ENCODE results near the gene YEATS2. TPM values are rescaled to one million over a fixed set of nuclear protein-coding genes. Genes with fewer than 3 reads are reported as not detected.
"Not testable (repeated sequence)": the region's sequence is repeated elsewhere in the genome, so short reads cannot be mapped to it uniquely, and the experiment has no call there.

YEATS2 gene
- total RNA-seq, 1 donor from 2014 or later: 23.8 TPM

DNA sequence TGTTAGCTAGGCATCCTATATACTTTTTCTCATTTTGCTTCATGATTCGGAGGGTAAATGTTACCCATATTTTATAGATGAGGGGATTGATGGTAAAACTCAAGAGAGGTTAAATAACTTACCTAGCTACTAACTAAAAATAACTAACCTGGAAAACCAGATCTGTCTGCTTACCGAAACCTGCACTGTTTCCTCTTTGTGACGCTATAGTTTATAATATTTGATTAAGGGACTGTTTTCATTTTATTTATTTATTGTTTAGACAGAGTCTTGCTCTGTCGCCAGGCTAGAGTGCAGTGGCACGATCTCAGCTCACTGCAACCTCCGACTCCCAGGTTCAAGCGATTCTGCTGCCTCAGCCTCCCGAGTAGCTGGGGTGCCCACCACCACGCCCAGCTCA lies 71.9 kb downstream of the YEATS2 start:
- TF ChIP-seq POLR2A (IDR thresholded peaks at IDR 0.05) (no peak), POLR2AphosphoS5 (IDR thresholded peaks at IDR 0.05; ENCODE audit: insufficient read depth in 1 of 2, low read depth in 1 of 2) (no peak)
- TF ChIP-seq, protein P1, sequence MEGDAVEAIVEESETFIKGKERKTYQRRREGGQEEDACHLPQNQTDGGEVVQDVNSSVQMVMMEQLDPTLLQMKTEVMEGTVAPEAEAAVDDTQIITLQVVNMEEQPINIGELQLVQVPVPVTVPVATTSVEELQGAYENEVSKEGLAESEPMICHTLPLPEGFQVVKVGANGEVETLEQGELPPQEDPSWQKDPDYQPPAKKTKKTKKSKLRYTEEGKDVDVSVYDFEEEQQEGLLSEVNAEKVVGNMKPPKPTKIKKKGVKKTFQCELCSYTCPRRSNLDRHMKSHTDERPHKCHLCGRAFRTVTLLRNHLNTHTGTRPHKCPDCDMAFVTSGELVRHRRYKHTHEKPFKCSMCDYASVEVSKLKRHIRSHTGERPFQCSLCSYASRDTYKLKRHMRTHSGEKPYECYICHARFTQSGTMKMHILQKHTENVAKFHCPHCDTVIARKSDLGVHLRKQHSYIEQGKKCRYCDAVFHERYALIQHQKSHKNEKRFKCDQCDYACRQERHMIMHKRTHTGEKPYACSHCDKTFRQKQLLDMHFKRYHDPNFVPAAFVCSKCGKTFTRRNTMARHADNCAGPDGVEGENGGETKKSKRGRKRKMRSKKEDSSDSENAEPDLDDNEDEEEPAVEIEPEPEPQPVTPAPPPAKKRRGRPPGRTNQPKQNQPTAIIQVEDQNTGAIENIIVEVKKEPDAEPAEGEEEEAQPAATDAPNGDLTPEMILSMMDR (IDR thresholded peaks at IDR 0.05): no peak
- no peak overlapping the region for H3K4me3 ChIP-seq
- no peaks in the 10 kb centered on the region for H3K9me3 ChIP-seq
- no peak overlapping the region for H3K27ac ChIP-seq
- H3K36me3 ChIP-seq: peaks cover 0 to 18% of the 10 kb centered on the region in 2 donors
- intact Hi-C loops (cut with DNase I): loop anchor here (5.0 kb wide), 1 partner anchor 302 kb away; no protein-coding TSS in a partner anchor
- no peak for DNase-seq (ENCODE audit: extremely low spot score in 2 of 2)
- no peaks in the 10 kb centered on the region for H3K4me1 ChIP-seq
- H3K27me3 ChIP-seq: no peaks in the 10 kb centered on the region

DNA sequence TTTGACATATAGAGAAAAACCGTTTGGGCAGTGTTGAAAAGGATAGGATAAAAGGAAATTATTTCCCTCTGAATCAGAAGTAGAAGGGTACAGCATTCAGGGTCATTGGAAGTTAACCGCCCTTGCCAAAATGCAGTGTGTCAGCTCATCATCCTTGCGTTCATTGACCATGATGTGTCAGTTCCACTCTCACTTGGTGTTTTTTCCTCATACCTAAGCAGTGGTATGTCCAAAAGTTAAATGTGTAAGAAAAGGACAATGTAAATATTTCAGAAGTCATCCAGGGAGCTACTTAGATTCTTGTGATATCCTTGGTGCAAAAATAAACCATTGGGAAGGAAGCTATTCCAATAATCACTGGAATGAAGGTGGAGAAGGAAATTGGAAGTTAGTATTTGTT lies 77.0 kb downstream of the YEATS2 start:
- intact Hi-C loops (cut with DNase I): no loop called here
- no peaks in the 10 kb centered on the region for H3K9me3 ChIP-seq
- H3K4me3 ChIP-seq: no peak overlapping the region
- H3K36me3 ChIP-seq: peaks cover 0 to 53% of the 10 kb centered on the region in 2 donors
- no peaks in the 10 kb centered on the region for H3K4me1 ChIP-seq
- DNase-seq (ENCODE audit: extremely low spot score in 2 of 2): no peak
- H3K27me3 ChIP-seq: no peaks in the 10 kb centered on the region
- H3K27ac ChIP-seq: no peak overlapping the region
- TF ChIP-seq POLR2AphosphoS5 (IDR thresholded peaks at IDR 0.05; ENCODE audit: insufficient read depth in 1 of 2, low read depth in 1 of 2) (no peak), POLR2A (IDR thresholded peaks at IDR 0.05) (no peak)
- TF ChIP-seq, protein P1 (IDR thresholded peaks at IDR 0.05): no peak

DNA sequence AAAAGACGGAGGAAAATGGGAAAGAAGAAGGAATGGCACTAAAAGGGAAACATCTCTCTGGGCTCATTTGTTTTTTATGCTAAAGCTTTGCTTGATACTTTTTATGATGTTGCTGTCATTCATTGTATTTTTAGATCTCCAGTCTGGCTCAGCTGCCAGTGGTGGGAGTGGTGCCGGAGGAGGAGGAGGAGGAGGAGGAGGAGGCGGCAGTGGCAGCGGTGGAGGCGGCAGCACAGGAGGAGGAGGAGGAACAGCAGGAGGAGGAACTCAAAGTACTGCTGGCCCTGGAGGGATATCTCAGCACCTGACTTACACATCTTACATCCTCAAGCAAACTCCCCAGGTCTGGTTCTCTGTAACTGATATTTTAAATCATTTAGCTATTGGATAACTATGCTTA lies 78.2 kb downstream of the YEATS2 start:
- H3K27ac ChIP-seq: no peak overlapping the region
- H3K36me3 ChIP-seq: peaks cover 0 to 63% of the 10 kb centered on the region in 2 donors
- H3K4me3 ChIP-seq: no peak overlapping the region
- no peak for TF ChIP-seq POLR2A (IDR thresholded peaks at IDR 0.05)
- TF ChIP-seq POLR2AphosphoS5 (IDR thresholded peaks at IDR 0.05; ENCODE audit: insufficient read depth in 1 of 2, low read depth in 1 of 2): no peak
- TF ChIP-seq, protein P1 (IDR thresholded peaks at IDR 0.05): no peak
- intact Hi-C loops (cut with DNase I): no loop called here
- no peaks in the 10 kb centered on the region for H3K9me3 ChIP-seq
- no peaks in the 10 kb centered on the region for H3K27me3 ChIP-seq
- no peak for DNase-seq (ENCODE audit: extremely low spot score in 2 of 2)
- no peaks in the 10 kb centered on the region for H3K4me1 ChIP-seq

DNA sequence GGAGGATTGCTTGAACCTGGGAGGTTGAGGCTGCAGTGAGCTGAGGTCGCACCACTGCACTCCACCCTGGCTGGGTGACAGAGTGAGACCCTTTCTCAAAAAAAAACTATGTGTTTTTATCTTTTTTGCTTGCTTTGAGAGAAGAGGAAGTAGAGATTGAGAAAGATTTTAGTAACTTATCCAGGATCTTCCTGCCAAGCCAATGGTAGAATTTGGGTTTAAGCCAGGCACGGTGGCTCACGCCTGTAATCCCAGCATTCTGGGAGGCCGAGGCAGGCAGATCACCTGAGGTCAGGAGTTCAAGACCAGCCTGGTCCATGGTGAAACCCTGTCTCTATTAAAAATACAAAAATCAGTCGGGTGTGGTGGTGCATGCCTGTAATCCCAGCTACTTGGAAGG lies 78.9 kb downstream of the YEATS2 start:
- H3K27me3 ChIP-seq; H3K27ac ChIP-seq; H3K4me3 ChIP-seq; H3K4me1 ChIP-seq; H3K9me3 ChIP-seq; intact Hi-C loops (cut with DNase I); DNase-seq (ENCODE audit: extremely low spot score in 2 of 2): not testable (repeated sequence)
- peaks cover 0 to 70% of the 10 kb centered on the region in 2 donors for H3K36me3 ChIP-seq

DNA sequence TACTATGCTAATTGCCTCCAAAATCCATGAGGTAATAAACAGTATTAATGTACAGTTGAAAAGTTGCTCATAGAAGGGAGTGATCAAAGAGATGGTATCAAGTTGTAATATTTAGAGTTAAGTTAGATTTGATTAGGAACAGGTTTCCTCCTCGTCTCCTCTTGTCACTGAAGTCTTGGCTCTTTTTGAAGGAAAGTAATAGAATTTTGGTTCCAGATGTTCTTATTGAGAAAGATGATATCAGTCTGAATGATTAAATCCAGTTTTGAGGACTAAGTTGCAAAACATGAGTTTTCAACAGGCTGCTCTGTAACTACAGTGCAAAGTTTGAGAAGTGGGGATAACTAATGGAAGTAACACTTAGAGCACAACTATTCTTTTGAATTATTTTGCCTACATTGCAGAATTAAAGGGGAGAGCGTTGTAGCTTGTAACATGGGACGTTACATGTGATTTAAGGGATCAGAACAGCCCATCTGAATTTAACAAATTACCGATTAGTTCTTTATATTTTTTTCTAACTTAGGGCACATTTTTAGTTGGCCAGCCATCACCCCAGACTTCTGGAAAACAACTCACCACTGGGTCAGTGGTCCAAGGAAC lies 79.5 kb downstream of the YEATS2 start:
- peaks cover 0 to 73% of the 10 kb centered on the region in 2 donors for H3K36me3 ChIP-seq
- DNase-seq (ENCODE audit: extremely low spot score in 2 of 2): no peak
- H3K9me3 ChIP-seq: no peaks in the 10 kb centered on the region
- no peak overlapping the region for H3K27ac ChIP-seq
- no peaks in the 10 kb centered on the region for H3K4me1 ChIP-seq
- TF ChIP-seq POLR2AphosphoS5 (IDR thresholded peaks at IDR 0.05; ENCODE audit: insufficient read depth in 1 of 2, low read depth in 1 of 2) (no peak), POLR2A (IDR thresholded peaks at IDR 0.05) (no peak)
- TF ChIP-seq, protein P1 (IDR thresholded peaks at IDR 0.05): no peak
- H3K27me3 ChIP-seq: no peaks in the 10 kb centered on the region
- intact Hi-C loops (cut with DNase I): no loop called here
- no peak overlapping the region for H3K4me3 ChIP-seq
